G401.6 (cell line): ENCODE results near the gene AHI1.
"Not testable (repeated sequence)": the region's sequence is repeated elsewhere in the genome, so short reads cannot be mapped to it uniquely, and the experiment has no call there.

ENCODE experiments used
- FAIRE-seq: peaks from 2 replicates; lab custom pipeline; 2012; peaks lifted over from hg19 to GRCh38; lab: Jason Lieb, UNC

Gene AHI1

GRCh38 chr6:135505648-135506047, 8.1 kb upstream of the AHI1 start:
- no peak for FAIRE-seq

GRCh38 chr6:135505222-135505621, 7.7 kb upstream of the AHI1 start:
- no peak for FAIRE-seq

GRCh38 chr6:135504734-135505133, 7.2 kb upstream of the AHI1 start:
- no peak for FAIRE-seq

GRCh38 chr6:135503703-135504475, 6.3 kb upstream of the AHI1 start:
- peak; percentile 42 for FAIRE-seq

GRCh38 chr6:135499441-135500340, 2.2 kb upstream of the AHI1 start:
- FAIRE-seq: no peak

- FAIRE-seq: peak; percentile 36
Measured at GRCh38 chr6:135498185-135498841, 773 bp upstream of the AHI1 start.

- no peak for FAIRE-seq
Measured at GRCh38 chr6:135496800-135497411, 634 bp downstream of the AHI1 start.

GRCh38 chr6:135493218-135493961, 4.2 kb downstream of the AHI1 start:
- no peak for FAIRE-seq

GRCh38 chr6:135490381-135490780, 7.2 kb downstream of the AHI1 start:
- no peak for FAIRE-seq

- no peak for FAIRE-seq
Measured at GRCh38 chr6:135488023-135488422, 9.5 kb downstream of the AHI1 start.

GRCh38 chr6:135483903-135484302, 13.6 kb downstream of the AHI1 start:
- FAIRE-seq: not testable (repeated sequence)

- FAIRE-seq: peak; percentile 63
Measured at GRCh38 chr6:135481783-135482369, 15.7 kb downstream of the AHI1 start.

- FAIRE-seq: no peak
Measured at GRCh38 chr6:135479601-135480000, 17.9 kb downstream of the AHI1 start.

GRCh38 chr6:135478626-135479025, 18.9 kb downstream of the AHI1 start:
- no peak for FAIRE-seq

GRCh38 chr6:135475292-135475886, 22.2 kb downstream of the AHI1 start:
- FAIRE-seq: no peak

GRCh38 chr6:135474362-135474761, 23.2 kb downstream of the AHI1 start:
- FAIRE-seq: no peak

- FAIRE-seq: no peak
Measured at GRCh38 chr6:135465903-135466302, 31.6 kb downstream of the AHI1 start.

- no peak for FAIRE-seq
Measured at GRCh38 chr6:135465307-135465706, 32.2 kb downstream of the AHI1 start.

GRCh38 chr6:135464634-135465033, 32.9 kb downstream of the AHI1 start:
- FAIRE-seq: no peak

- FAIRE-seq: no peak
Measured at GRCh38 chr6:135461208-135461607, 36.3 kb downstream of the AHI1 start.

GRCh38 chr6:135458051-135458450, 39.5 kb downstream of the AHI1 start:
- no peak for FAIRE-seq
